Measurements from ENCODE around the gene SOHLH1. TPM values are rescaled to one million over a fixed set of nuclear protein-coding genes. Genes with fewer than 3 reads are reported as not detected.

The SOHLH1 gene, protein sequence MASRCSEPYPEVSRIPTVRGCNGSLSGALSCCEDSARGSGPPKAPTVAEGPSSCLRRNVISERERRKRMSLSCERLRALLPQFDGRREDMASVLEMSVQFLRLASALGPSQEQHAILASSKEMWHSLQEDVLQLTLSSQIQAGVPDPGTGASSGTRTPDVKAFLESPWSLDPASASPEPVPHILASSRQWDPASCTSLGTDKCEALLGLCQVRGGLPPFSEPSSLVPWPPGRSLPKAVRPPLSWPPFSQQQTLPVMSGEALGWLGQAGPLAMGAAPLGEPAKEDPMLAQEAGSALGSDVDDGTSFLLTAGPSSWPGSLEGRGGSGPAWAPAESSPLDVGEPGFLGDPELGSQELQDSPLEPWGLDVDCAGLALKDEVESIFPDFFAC
- not detected for total RNA-seq

DNA sequence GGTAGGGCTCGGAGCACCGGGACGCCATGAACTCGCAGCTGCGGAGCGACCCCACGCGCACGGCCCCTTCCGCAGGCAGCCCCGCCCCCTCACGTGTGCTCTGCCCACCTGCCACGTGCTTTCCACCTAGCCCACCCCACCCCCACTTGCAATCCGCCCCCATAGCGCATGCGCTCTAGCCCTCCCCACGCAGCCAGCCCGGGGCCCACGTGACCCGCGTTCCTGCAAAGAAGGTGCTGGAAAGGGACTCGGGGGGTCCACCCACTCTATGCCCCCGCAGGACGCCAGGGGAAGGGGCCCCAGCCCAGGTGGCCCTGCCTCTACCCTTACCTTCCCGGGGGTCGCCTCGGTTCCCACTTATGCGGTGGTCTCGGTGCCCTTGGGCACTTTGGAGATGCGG lies at the start of gene SOHLH1:
SOHLH1 (minus strand) TSS at position 42 of the 400 bp plus-strand sequence; CDS start at position 28, 14 bp downstream.
- Histone ChIP-seq H3K27ac (no peak within 1 kb of the TSS), H3K4me1 (peaks cover 6 to 7% of the 10 kb centered on the region in 2 donors), H3K9me3 (no peaks in the 10 kb centered on the region), H3K36me3 (no peaks in the 10 kb centered on the region), H3K4me3 (no peak within 1 kb of the TSS), H3K27me3 (peaks cover 10% of the 10 kb centered on the region)
- TF ChIP-seq, protein P1, sequence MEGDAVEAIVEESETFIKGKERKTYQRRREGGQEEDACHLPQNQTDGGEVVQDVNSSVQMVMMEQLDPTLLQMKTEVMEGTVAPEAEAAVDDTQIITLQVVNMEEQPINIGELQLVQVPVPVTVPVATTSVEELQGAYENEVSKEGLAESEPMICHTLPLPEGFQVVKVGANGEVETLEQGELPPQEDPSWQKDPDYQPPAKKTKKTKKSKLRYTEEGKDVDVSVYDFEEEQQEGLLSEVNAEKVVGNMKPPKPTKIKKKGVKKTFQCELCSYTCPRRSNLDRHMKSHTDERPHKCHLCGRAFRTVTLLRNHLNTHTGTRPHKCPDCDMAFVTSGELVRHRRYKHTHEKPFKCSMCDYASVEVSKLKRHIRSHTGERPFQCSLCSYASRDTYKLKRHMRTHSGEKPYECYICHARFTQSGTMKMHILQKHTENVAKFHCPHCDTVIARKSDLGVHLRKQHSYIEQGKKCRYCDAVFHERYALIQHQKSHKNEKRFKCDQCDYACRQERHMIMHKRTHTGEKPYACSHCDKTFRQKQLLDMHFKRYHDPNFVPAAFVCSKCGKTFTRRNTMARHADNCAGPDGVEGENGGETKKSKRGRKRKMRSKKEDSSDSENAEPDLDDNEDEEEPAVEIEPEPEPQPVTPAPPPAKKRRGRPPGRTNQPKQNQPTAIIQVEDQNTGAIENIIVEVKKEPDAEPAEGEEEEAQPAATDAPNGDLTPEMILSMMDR (IDR thresholded peaks at IDR 0.05) = no peak
- intact Hi-C loops (cut with DNase I) = no loop called here
- DNase-seq (ENCODE audit: low spot score in 2 of 2) = no peak

DNA sequence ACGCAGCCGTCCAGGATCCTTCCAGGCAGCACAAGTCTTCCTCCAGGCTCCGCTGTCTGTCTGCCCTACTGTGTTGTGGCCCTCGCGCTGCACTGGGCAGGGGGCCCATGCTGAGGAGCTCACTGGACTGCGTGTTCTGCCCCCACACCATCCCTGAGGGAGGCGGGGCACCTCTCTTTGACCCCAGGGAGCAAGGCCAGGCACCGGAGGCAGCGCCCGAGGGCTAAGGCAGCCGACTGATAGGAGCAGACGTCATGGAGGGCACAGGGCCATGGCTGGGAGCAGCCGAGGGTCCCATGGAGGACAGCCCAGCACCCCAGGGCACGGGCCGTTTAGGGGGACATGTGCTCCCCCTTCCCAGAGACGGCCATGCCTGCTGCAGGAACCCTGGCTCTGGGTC lies 49.4 kb upstream of the SOHLH1 start:
- DNase-seq (ENCODE audit: low spot score in 2 of 2) = no peak
- Histone ChIP-seq H3K27ac (no peak overlapping the region), H3K4me1 (no peaks in the 10 kb centered on the region), H3K9me3 (no peaks in the 10 kb centered on the region), H3K36me3 (no peaks in the 10 kb centered on the region), H3K27me3 (no peaks in the 10 kb centered on the region), H3K4me3 (no peak overlapping the region)
- TF ChIP-seq, protein P1 (IDR thresholded peaks at IDR 0.05) = no peak
- intact Hi-C loops (cut with DNase I) = no loop called here

DNA sequence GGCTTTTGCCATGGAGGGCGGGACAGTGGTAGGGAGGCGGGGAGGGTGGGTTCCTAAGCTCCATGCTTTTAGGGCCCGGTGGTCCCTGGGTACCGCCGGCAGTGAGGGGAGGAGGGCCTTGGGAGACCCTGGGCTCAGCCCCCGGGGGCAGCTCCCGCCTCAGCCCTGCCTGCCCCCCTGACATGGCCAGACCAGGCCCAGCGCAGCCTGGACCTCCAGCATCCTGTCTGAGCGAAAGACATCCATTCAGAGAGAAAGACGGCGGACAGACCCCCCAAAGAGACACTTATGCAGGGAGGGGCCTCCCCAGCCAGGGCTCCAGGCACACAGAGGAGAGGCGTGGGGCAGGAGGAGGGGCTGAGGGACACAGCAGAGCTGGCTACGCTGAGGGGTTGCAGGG lies 48.0 kb upstream of the SOHLH1 start:
- Histone ChIP-seq H3K9me3 (no peaks in the 10 kb centered on the region), H3K27me3 (no peaks in the 10 kb centered on the region), H3K4me3 (no peak overlapping the region), H3K36me3 (no peaks in the 10 kb centered on the region), H3K4me1 (no peaks in the 10 kb centered on the region), H3K27ac (no peak overlapping the region)
- DNase-seq (ENCODE audit: low spot score in 2 of 2) = no peak
- TF ChIP-seq, protein P1 (IDR thresholded peaks at IDR 0.05) = no peak
- intact Hi-C loops (cut with DNase I) = no loop called here

DNA sequence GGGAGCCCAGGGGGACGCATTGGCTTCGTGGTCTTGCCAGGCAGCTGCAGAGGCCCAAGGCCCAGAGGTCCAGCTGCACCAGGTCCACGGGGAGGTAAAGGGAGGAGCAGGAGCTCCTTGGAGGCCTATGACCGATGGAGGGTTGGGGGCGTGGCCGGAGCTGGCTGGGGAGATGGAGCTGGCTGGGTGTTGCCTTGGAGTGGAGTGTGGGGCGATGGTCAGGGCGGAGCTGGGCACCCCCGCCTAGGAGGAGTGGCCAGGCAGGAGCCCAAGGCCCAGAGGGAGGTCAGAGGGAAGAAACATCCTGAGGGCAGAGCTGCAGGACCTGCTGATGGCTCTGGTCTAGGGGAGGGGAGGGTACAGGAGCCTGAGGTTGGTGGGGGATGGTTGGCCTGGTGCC lies 47.3 kb upstream of the SOHLH1 start:
- Histone ChIP-seq H3K9me3 (no peaks in the 10 kb centered on the region), H3K4me3 (no peak overlapping the region), H3K27ac (no peak overlapping the region), H3K27me3 (no peaks in the 10 kb centered on the region), H3K36me3 (no peaks in the 10 kb centered on the region), H3K4me1 (no peaks in the 10 kb centered on the region)
- no peak for DNase-seq (ENCODE audit: low spot score in 2 of 2)
- TF ChIP-seq, protein P1 (IDR thresholded peaks at IDR 0.05) = no peak
- intact Hi-C loops (cut with DNase I) = no loop called here

DNA sequence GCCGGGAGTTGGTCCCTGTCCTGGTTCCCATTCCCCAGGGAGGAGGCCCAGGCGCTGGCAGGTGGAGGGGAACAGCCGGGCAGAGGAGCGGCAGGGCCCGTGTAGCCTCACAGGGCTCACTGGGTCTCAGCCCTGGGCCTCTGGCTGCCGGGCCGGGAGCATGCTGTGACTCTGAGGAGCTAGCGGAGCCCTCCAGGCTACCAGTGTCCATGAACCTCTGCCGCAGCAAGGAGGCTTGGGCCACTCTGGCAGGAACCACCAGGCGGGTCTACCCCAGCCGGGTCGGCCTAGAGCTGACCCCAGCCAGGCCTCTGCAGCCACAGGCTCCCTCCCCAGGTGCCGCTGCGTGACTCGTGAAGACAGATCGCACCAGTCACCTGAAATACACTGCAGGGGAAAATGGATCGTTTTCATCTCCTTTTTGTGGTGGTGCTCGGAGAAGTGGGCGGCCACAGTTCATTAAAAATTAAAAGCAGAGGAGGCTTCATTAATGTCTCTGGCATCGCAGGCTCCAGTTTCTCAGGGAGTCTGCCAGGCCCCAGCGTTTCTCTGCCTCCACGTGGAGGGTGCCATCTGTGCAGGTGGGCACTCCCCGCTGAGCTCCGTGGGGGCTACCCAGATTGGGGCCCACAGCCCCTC lies 46.5 kb upstream of the SOHLH1 start:
- H3K27ac ChIP-seq = no peak overlapping the region
- DNase-seq (ENCODE audit: low spot score in 2 of 2) = no peak
- intact Hi-C loops (cut with DNase I) = no loop called here
- H3K9me3 ChIP-seq = no peaks in the 10 kb centered on the region
- no peaks in the 10 kb centered on the region for H3K36me3 ChIP-seq
- no peaks in the 10 kb centered on the region for H3K4me1 ChIP-seq
- H3K4me3 ChIP-seq = no peak overlapping the region
- no peaks in the 10 kb centered on the region for H3K27me3 ChIP-seq
- TF ChIP-seq, protein P1 (IDR thresholded peaks at IDR 0.05) = no peak
